ENCODE measurements around the gene DMWD.

The DMWD gene

DNA sequence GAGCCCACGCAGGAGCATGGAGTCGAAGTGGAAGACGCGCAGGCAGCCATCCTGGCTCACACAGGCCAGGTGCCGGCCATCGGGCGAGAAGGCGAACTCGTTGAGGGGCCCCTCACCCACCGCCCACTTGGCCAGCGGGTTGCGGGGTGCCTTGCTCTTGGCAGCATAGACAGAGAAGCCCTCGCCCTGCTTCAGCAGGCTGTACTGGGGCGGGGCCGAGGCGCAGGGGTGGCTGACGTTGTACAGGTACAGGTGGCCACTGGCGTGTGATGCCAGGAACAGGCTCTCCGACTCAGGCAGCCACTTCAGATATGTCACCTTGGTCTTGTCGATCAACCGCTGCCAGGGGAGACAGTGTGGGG, 6.1 kb downstream of the DMWD start:
- no peak overlapping the region for H3K27ac ChIP-seq (replicated peaks)
- H3K27me3 ChIP-seq (ENCODE audit: insufficient read depth, poor library complexity, severe bottlenecking), result peaks cover 79% of the 10 kb centered on the region
- no peak for TF ChIP-seq GABPA (IDR thresholded peaks at IDR 0.05; ENCODE audit: low read depth)
- TF ChIP-seq, protein P1, sequence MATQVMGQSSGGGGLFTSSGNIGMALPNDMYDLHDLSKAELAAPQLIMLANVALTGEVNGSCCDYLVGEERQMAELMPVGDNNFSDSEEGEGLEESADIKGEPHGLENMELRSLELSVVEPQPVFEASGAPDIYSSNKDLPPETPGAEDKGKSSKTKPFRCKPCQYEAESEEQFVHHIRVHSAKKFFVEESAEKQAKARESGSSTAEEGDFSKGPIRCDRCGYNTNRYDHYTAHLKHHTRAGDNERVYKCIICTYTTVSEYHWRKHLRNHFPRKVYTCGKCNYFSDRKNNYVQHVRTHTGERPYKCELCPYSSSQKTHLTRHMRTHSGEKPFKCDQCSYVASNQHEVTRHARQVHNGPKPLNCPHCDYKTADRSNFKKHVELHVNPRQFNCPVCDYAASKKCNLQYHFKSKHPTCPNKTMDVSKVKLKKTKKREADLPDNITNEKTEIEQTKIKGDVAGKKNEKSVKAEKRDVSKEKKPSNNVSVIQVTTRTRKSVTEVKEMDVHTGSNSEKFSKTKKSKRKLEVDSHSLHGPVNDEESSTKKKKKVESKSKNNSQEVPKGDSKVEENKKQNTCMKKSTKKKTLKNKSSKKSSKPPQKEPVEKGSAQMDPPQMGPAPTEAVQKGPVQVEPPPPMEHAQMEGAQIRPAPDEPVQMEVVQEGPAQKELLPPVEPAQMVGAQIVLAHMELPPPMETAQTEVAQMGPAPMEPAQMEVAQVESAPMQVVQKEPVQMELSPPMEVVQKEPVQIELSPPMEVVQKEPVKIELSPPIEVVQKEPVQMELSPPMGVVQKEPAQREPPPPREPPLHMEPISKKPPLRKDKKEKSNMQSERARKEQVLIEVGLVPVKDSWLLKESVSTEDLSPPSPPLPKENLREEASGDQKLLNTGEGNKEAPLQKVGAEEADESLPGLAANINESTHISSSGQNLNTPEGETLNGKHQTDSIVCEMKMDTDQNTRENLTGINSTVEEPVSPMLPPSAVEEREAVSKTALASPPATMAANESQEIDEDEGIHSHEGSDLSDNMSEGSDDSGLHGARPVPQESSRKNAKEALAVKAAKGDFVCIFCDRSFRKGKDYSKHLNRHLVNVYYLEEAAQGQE (IDR thresholded peaks at IDR 0.05; ENCODE audit: insufficient replicate concordance, low read depth), result no peak
- TF ChIP-seq POLR2AphosphoS5 (IDR thresholded peaks at IDR 0.05; ENCODE audit: low read depth), result no peak
- H3K4me3 ChIP-seq (replicated peaks; ENCODE audit: insufficient read depth, low read length), result no peak overlapping the region
- DNase-seq (ENCODE audit: low read depth in 1 of 2, low spot score in 1 of 2), result no peak

DNA sequence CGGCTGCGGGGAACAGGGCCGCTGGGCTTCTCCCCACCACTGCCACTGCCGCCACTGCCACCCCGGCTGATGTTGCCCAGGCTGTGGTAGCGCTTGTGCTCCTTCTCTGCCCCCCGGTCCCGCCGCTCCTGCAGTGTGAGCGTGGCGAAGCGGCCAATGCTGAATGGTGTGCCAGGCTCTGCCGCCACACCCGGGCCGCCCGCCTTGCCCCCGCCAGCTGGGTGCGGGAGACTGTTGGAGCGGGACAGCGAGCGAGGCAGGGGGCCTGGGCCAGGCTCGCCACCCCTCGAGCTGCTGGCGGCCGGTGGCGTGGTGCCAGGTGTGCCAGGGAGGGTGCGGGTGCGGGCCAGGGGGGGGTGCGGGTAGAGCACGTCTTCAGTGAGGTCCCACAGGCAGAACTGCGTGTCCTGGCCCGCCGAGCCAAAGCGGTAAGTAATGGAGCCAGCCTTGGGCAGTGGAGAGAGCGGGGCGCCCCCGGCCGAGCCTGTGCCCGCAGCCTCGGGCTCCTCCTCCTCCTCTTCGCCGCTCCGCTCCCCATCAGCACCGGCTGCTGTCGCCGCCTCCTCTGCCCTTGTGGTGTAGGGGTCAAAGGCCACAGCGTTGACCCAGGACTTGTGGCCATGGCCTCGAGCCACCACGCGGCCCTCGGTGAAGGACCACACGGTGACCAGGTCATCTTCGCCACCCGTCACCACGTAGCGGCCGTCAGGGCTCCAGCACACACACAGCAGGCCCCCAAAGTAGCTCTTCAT, 6.7 kb downstream of the DMWD start:
- Histone ChIP-seq H3K27ac (replicated peaks) (no peak overlapping the region), H3K4me3 (replicated peaks; ENCODE audit: insufficient read depth, low read length) (no peak overlapping the region), H3K27me3 (ENCODE audit: insufficient read depth, poor library complexity, severe bottlenecking) (peaks cover 83% of the 10 kb centered on the region)
- no peak for TF ChIP-seq SPI1 (IDR thresholded peaks at IDR 0.05; ENCODE audit: borderline replicate concordance, low read depth)
- TF ChIP-seq, protein P2, sequence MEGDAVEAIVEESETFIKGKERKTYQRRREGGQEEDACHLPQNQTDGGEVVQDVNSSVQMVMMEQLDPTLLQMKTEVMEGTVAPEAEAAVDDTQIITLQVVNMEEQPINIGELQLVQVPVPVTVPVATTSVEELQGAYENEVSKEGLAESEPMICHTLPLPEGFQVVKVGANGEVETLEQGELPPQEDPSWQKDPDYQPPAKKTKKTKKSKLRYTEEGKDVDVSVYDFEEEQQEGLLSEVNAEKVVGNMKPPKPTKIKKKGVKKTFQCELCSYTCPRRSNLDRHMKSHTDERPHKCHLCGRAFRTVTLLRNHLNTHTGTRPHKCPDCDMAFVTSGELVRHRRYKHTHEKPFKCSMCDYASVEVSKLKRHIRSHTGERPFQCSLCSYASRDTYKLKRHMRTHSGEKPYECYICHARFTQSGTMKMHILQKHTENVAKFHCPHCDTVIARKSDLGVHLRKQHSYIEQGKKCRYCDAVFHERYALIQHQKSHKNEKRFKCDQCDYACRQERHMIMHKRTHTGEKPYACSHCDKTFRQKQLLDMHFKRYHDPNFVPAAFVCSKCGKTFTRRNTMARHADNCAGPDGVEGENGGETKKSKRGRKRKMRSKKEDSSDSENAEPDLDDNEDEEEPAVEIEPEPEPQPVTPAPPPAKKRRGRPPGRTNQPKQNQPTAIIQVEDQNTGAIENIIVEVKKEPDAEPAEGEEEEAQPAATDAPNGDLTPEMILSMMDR (IDR thresholded peaks at IDR 0.05; ENCODE audit: insufficient read depth, low read length), result no peak
- no peak for TF ChIP-seq POLR2AphosphoS5 (IDR thresholded peaks at IDR 0.05; ENCODE audit: low read depth)
- no peak for TF ChIP-seq GABPA (IDR thresholded peaks at IDR 0.05; ENCODE audit: low read depth)
- TF ChIP-seq, protein P1 (IDR thresholded peaks at IDR 0.05; ENCODE audit: insufficient replicate concordance, low read depth), result no peak
- no peak for DNase-seq (ENCODE audit: low read depth in 1 of 2, low spot score in 1 of 2)

DNA sequence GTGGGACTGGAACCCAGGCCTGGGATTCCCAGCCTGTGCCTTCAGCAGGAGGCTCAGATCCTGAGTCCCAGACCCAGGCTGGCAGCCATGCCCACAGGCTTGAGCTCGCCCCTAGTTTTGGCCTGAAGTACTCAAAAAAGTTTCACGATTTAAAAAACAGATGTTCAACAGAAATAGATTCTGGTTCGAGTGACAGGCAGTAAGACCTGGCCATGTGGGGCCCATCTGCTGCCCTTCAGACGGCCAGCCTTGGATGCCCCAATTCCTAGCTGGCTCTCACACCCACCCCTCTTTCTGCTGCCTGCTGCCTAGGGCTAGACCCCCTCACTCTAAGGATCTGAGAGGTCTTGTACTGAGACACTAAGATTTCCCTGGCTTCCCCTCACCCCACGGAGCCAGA, 7.5 kb downstream of the DMWD start:
- H3K27me3 ChIP-seq (ENCODE audit: insufficient read depth, poor library complexity, severe bottlenecking), result peaks cover 87% of the 10 kb centered on the region
- no peak overlapping the region for H3K4me3 ChIP-seq (replicated peaks; ENCODE audit: insufficient read depth, low read length)
- no peak overlapping the region for H3K27ac ChIP-seq (replicated peaks)
- no peak for TF ChIP-seq SPI1 (IDR thresholded peaks at IDR 0.05; ENCODE audit: borderline replicate concordance, low read depth)
- TF ChIP-seq, protein P2 (IDR thresholded peaks at IDR 0.05; ENCODE audit: insufficient read depth, low read length), result no peak
- TF ChIP-seq GABPA (IDR thresholded peaks at IDR 0.05; ENCODE audit: low read depth), result no peak
- TF ChIP-seq, protein P1 (IDR thresholded peaks at IDR 0.05; ENCODE audit: insufficient replicate concordance, low read depth), result no peak
- TF ChIP-seq POLR2AphosphoS5 (IDR thresholded peaks at IDR 0.05; ENCODE audit: low read depth), result no peak
- DNase-seq (ENCODE audit: low read depth in 1 of 2, low spot score in 1 of 2), result no peak
